ENCODE data around the gene PARVB. TPM values are rescaled to one million over a fixed set of nuclear protein-coding genes. Genes with fewer than 3 reads are reported as not detected.

PARVB gene
- total and polyA plus RNA-seq, 2 of the 8 experiments (the other 6 are each of a cell fraction or from before 2014, with no cell fraction given): 14.5 to 18.6 TPM

GRCh38 chr22:44037519-44038375 lies 13.6 kb downstream of the PARVB start:
- H4K5ac ChIP-seq (ENCODE audit: insufficient read length, low read depth, low read length): no peak overlapping the region
- H3K4me1 ChIP-seq (replicated peaks in 1 of 4; ENCODE audit: control insufficient read depth in 3 of 4, insufficient read depth in 4 of 4, low read length in 3 of 4): no peaks in the 10 kb centered on the region
- no peak for DNase-seq (ENCODE audit: low read depth in 1 of 2, low spot score in 2 of 2)
- no peak overlapping the region for H2AK5ac ChIP-seq (ENCODE audit: low read depth, low read length)
- no peak overlapping the region for H3K27ac ChIP-seq (ENCODE audit: low read depth, low read length)
- no peak overlapping the region for H4K8ac ChIP-seq (ENCODE audit: extremely low read depth, insufficient read depth, low read length)
- no peak overlapping the region for H2BK20ac ChIP-seq (ENCODE audit: low read length)
- no peak overlapping the region for H3K4ac ChIP-seq (replicated peaks; ENCODE audit: insufficient read length, low read depth, low read length)
- 87% methylated on average over 9 of the region's 9 CpGs; no CpG with 5 or more reads in 1 of the 2 experiments for WGBS, 2 experiments (ENCODE audit: extremely low coverage in 1 of 2, insufficient coverage in 1 of 2, insufficient read length in 1 of 2, insufficient replicate concordance in 2 of 2, low coverage in 1 of 2, low lambda C conversion rate in 2 of 2, missing lambda C conversion rate in 1 of 2)
- no peak overlapping the region for H3K23ac ChIP-seq (ENCODE audit: insufficient read length)
- H3K23me2 ChIP-seq (ENCODE audit: low read depth, low read length): no peaks in the 10 kb centered on the region
- H3K9ac ChIP-seq (replicated peaks in 1 of 4; ENCODE audit: extremely low read depth in 1 of 4, low read depth in 3 of 4, low read length in 3 of 4): no peak overlapping the region
- POLR2A ChIA-PET (ENCODE audit: partially characterized antibody): interaction anchor here (0.7 kb wide), 1 partner anchor 43 kb away, joined by 3 read pairs; no protein-coding TSS in a partner anchor
- no peak overlapping the region for H2BK15ac ChIP-seq (ENCODE audit: low read length)
- H3K18ac ChIP-seq (ENCODE audit: extremely low read depth, low read length): no peak overlapping the region; the same call in 1 of the 2 replicates
- no peak overlapping the region for H3K4me2 ChIP-seq (ENCODE audit: insufficient read depth in 1 of 2, low read depth in 2 of 2, low read length in 2 of 2)
- no peak overlapping the region for H2BK120ac ChIP-seq (replicated peaks; ENCODE audit: low read depth, low read length)
- H4K20me1 ChIP-seq (replicated peaks in 1 of 2; ENCODE audit: control insufficient read depth in 1 of 2, insufficient read depth in 2 of 2, low read length in 2 of 2): no peaks in the 10 kb centered on the region
- H3K27me3 ChIP-seq (replicated peaks in 1 of 4; ENCODE audit: control insufficient read depth in 3 of 4, extremely low read depth in 1 of 4, insufficient read depth in 3 of 4, low read length in 3 of 4): no peaks in the 10 kb centered on the region
- no peak overlapping the region for H3K4me3 ChIP-seq (ENCODE audit: extremely low read depth in 1 of 4, insufficient read depth in 2 of 4, low read depth in 3 of 4, low read length in 4 of 4)
- no peaks in the 10 kb centered on the region for H3K79me2 ChIP-seq (ENCODE audit: control insufficient read depth in 1 of 2, insufficient read depth in 2 of 2, low read length in 2 of 2)
- no peaks in the 10 kb centered on the region; the same call in 1 of the 2 replicates for H3K79me1 ChIP-seq (ENCODE audit: low read depth, low read length)
- H3K56ac ChIP-seq (replicated peaks; ENCODE audit: insufficient read length, low read depth, low read length): no peak overlapping the region
- TF ChIP-seq TEAD4 (IDR thresholded peaks at IDR 0.05; ENCODE audit: low read depth, low read length) (no peak), POLR2A (IDR thresholded peaks at IDR 0.05; ENCODE audit: control extremely low read depth in 1 of 2, low read depth in 2 of 2, low read length in 2 of 2) (no peak)
- no peak for FAIRE-seq
- no peaks in the 10 kb centered on the region for H3K36me3 ChIP-seq (ENCODE audit: control insufficient read depth in 2 of 4, insufficient read depth in 4 of 4, low read length in 3 of 4)
- no peaks in the 10 kb centered on the region for H3K9me3 ChIP-seq (ENCODE audit: insufficient read depth in 2 of 2, low read depth in 1 of 2, low read length in 1 of 2)
- no peak overlapping the region for H3K14ac ChIP-seq (ENCODE audit: insufficient read length)
- H4K91ac ChIP-seq (replicated peaks; ENCODE audit: insufficient read length, low read length): no peak overlapping the region
- H2AFZ ChIP-seq (ENCODE audit: low read length): no peak overlapping the region
- CTCF ChIA-PET (ENCODE audit: partially characterized antibody): interaction anchor here (0.6 to 4.1 kb wide), 10 partner anchors 10 to 281 kb away, joined by 3 to 13 read pairs (median 3); no protein-coding TSS in a partner anchor
- H2BK5ac ChIP-seq (ENCODE audit: low read depth, low read length): no peak overlapping the region
- H2BK12ac ChIP-seq (ENCODE audit: low read depth, low read length): no peak overlapping the region
